ENCODE data around the gene TUT1. TPM values are rescaled to one million over a fixed set of nuclear protein-coding genes. Genes with fewer than 3 reads are reported as not detected.

Gene TUT1
- total RNA-seq, 4 donors from 2014 or later = 7.1 to 19.3 (median 8.6) TPM

- no peak for DNase-seq
- intact Hi-C loops (cut with DNase I; ENCODE audit: low total_unique reads) = no loop called here
- TF ChIP-seq POLR2A (IDR thresholded peaks at IDR 0.05) (no peak), CTCF (IDR thresholded peaks at IDR 0.05) (no peak)
- Histone ChIP-seq H3K27me3 (no peaks in the 10 kb centered on the region), H3K4me1 (peaks cover 0 to 20% of the 10 kb centered on the region in 2 donors), H3K36me3 (no peaks in the 10 kb centered on the region), H3K4me3 (no peak overlapping the region), H3K27ac (no peak overlapping the region), H3K9me3 (no peaks in the 10 kb centered on the region)
Measured at GRCh38 chr11:62532096-62532495, 59.2 kb downstream of the TUT1 start.

Small RNA genes within 50 kb of the gene (microRNA-seq; reads per million reads assigned to microRNA genes)
- not detected for gene MIR6747 (ENCODE audit: borderline microRNAs expressed, borderline replicate concordance)

Small RNA genes within 50 kb of the gene (small RNA-seq; reads per million reads assigned to genes)
- gene AP001458.1 = not detected
- gene EEF1G = not detected
- not detected for gene MIR6747

Other genes with a start within 250 kb of the TUT1 start
- not detected for gene SCGB1A1, start 172.5 kb downstream of the TUT1 start, total RNA-seq
- gene AHNAK, start 44.7 kb downstream of the TUT1 start, total RNA-seq = 1,000 to 10,000 TPM in 1 of 4 donors, 100 to 1,000 TPM in 3; 452 to 1,353 (median 779) TPM
- 1,000 to 10,000 TPM; 1,301 to 1,426 (median 1,363) TPM for gene EEF1G, start 17.6 kb downstream of the TUT1 start, total RNA-seq
- gene MTA2, start 10.3 kb upstream of the TUT1 start, total RNA-seq = 100 to 1,000 TPM in 2 of 4 donors, 10 to 100 TPM in 2; 37.9 to 120 (median 78.2) TPM
- gene EML3, start 21.3 kb upstream of the TUT1 start, total RNA-seq = 100 to 1,000 TPM in 1 of 4 donors, 10 to 100 TPM in 3; 17.9 to 126 (median 36.8) TPM
- 10 to 100 TPM in 1 of 4 donors, 1 to 10 TPM in 1, under 1 TPM in 1, not detected in 1; 0.77 to 11.9 (median 5.3) TPM for gene ROM1, start 21.7 kb upstream of the TUT1 start, total RNA-seq
- gene B3GAT3, start 30.5 kb upstream of the TUT1 start, total RNA-seq = 10 to 100 TPM; 17.7 to 50.4 (median 23.1) TPM
- 100 to 1,000 TPM in 3 of 4 donors, 10 to 100 TPM in 1; 56.9 to 513 (median 270) TPM for gene GANAB, start 55.1 kb upstream of the TUT1 start, total RNA-seq
- 10 to 100 TPM in 3 of 4 donors, 1 to 10 TPM in 1; 4.9 to 27.4 (median 18.8) TPM for gene INTS5, start 61.8 kb upstream of the TUT1 start, total RNA-seq
- 10 to 100 TPM in 3 of 4 donors, 1 to 10 TPM in 1; 4.6 to 35.7 (median 19.5) TPM for gene C11orf98, start 73.7 kb upstream of the TUT1 start, total RNA-seq
- 10 to 100 TPM in 2 of 4 donors, 1 to 10 TPM in 1, not detected in 1; 7.7 to 25.9 (median 12.6) TPM for gene CSKMT, start 73.8 kb upstream of the TUT1 start, total RNA-seq
- 1 to 10 TPM in 3 of 4 donors, under 1 TPM in 1; 0.51 to 6.6 (median 3.4) TPM for gene UQCC3, start 80.2 kb upstream of the TUT1 start, total RNA-seq
- 10 to 100 TPM in 1 of 4 donors, 1 to 10 TPM in 2, not detected in 1; 3.5 to 18.2 (median 6.9) TPM for gene LBHD1, start 80.7 kb upstream of the TUT1 start, total RNA-seq
- gene UBXN1, start 87.5 kb upstream of the TUT1 start, total RNA-seq = 100 to 1,000 TPM in 2 of 4 donors, 10 to 100 TPM in 2; 55.4 to 276 (median 102) TPM
- 10 to 100 TPM; 36.2 to 50.6 (median 41.4) TPM for gene LRRN4CL, start 98.0 kb upstream of the TUT1 start, total RNA-seq
- gene BSCL2, start 115.9 kb upstream of the TUT1 start, total RNA-seq = 10 to 100 TPM; 24.1 to 46.7 (median 34.4) TPM
- under 1 TPM in 1 of 4 donors, not detected in 3; 0.52 TPM for gene GNG3, start 116.2 kb upstream of the TUT1 start, total RNA-seq
- 10 to 100 TPM; 17.7 to 58.3 (median 21.3) TPM for gene HNRNPUL2, start 135.9 kb upstream of the TUT1 start, total RNA-seq
- gene TTC9C, start 137.0 kb upstream of the TUT1 start, total RNA-seq = 10 to 100 TPM in 2 of 4 donors, 1 to 10 TPM in 2; 1.3 to 32.4 (median 16.3) TPM
- 10 to 100 TPM in 3 of 4 donors, under 1 TPM in 1; 0.59 to 28.9 (median 18.3) TPM for gene ZBTB3, start 162.6 kb upstream of the TUT1 start, total RNA-seq
- 10 to 100 TPM; 55.0 to 97.6 (median 76.0) TPM for gene POLR2G, start 170.1 kb upstream of the TUT1 start, total RNA-seq
- 10 to 100 TPM in 3 of 4 donors, 1 to 10 TPM in 1; 6.8 to 34.3 (median 24.1) TPM for gene TAF6L, start 179.9 kb upstream of the TUT1 start, total RNA-seq
- 10 to 100 TPM; 22.3 to 83.8 (median 34.2) TPM for gene TMEM179B, start 195.9 kb upstream of the TUT1 start, total RNA-seq
- gene TMEM223, start 200.5 kb upstream of the TUT1 start, total RNA-seq = 10 to 100 TPM in 2 of 4 donors, 1 to 10 TPM in 2; 1.0 to 28.0 (median 10.0) TPM
- 10 to 100 TPM; 41.0 to 96.2 (median 50.2) TPM for gene NXF1, start 213.9 kb upstream of the TUT1 start, total RNA-seq
- 10 to 100 TPM; 36.5 to 73.5 (median 55.2) TPM for gene STX5, start 240.5 kb upstream of the TUT1 start, total RNA-seq
- gene TEX54, start 241.3 kb upstream of the TUT1 start, total RNA-seq = not detected
- 10 to 100 TPM in 3 of 4 donors, 1 to 10 TPM in 1; 10.0 to 66.0 (median 35.0) TPM for gene WDR74, start 248.1 kb upstream of the TUT1 start, total RNA-seq